ENCODE measurements around the gene ZBTB7C.

ZBTB7C gene

DNA sequence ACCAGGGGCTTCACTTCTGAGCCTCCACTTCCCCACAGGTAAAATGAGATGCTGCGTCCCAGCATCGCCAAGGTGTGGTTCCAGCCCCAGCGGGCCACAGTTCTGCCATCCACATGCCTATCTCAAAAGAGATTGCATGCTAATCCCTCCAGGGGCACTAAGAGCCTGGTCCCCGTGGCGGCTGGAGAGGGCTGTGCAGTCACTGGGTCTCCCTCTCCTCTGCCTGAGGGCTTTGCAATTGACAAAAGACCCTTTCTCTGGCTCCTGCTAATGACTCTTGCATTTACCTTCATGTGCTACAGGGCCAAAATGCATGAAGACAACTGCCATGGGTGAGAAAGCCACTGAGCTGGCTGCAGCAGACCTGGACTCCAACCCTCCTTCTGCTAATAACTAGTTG lies 18.5 kb downstream of the ZBTB7C start:
- no peak for DNase-seq

DNA sequence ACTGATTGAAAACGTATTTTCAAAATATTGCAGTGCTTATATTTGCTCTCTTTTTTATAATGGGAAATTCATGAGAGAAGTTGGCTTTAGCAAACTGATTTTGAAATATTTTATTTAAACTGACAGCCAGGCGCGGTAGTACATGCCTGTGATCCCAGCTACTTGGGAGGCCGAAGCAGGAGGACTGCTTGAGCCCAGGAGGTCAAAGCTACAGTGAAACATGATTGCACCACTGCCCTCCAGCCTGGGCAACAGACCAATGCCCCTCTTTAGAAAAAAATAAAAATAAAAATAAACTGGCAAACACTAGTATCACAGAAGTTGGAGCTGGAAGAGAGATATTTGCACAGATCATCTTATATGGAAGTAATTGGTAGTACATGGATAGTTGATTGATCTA lies 20.7 kb downstream of the ZBTB7C start:
- no peak for DNase-seq

DNA sequence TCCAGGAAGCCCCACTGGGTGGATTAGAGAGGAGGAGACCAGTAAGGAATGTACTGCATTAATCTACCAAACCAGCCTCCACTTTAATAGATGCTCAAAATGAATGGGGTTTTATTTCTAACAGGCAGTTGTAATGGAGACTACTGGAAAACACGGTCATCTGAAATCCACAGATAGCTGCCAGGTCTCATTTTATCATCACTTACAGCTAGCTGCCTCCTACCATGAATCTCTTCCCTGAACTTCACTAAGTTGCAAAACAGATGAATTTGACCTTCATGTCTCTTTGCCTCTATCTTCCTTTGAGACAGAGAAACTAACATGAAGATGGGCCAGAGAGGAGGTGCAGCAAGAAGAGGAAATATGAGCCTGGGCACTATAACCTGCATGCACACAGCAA lies 21.9 kb downstream of the ZBTB7C start:
- DNase-seq, result no peak

DNA sequence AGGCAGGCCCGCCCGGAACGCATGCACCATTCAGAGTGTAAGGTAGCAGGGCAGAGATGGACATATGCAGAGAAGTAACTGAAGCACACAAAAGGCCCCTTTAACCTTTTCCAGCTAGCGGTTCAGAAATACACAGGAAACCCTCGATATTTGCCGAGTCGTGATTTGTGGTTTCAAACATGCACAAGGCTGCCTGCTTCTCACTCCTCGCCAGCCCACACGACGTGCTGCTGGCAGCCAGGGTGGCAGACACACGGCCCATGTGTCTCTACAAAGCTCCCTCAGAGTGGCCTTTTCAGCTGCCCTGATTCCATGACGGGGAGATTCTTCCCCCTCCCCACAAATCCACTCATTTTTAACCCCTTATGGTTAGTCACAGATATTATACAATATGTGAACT lies 23.6 kb downstream of the ZBTB7C start:
- no peak for DNase-seq

DNA sequence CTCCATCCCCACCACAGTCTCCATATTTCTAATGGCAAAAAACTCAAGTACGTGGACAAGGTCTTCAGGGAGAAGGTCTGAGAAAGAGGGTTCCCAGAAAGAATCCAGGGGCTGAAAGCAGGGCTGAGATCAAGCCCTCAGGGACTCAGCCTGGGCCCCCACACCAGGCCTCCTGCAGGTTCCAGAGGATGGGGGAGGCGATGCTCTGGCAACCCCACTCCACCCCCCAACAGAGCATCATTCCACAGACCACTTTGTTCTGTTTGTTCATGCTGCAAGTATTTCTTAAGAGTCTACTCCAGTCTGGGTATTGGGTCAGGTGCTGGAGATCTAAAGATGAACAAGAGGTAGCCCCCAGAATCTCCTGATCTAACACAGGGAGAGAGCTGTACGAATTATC lies 32.2 kb downstream of the ZBTB7C start:
- no peak for DNase-seq

DNA sequence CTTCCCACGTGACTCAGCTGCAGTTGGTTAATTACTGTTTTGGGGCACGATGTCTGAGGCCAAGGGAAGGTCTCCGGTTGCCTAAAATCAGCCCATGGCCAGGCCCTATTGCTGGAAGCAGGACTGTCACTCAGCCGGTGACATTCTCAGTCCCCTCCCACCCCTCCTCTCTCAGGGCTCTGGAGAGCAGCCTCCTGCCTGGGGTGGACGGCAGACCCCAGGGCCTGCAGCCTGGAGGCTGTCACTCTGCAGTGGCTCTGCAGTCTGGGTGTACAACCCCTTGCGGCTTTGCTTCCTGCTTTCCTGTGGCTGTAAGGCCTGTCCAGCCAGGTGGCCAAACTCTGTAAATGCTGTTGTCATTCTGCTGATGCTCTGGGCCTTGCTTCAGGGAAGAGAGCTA lies 32.8 kb downstream of the ZBTB7C start:
- DNase-seq, result no peak

DNA sequence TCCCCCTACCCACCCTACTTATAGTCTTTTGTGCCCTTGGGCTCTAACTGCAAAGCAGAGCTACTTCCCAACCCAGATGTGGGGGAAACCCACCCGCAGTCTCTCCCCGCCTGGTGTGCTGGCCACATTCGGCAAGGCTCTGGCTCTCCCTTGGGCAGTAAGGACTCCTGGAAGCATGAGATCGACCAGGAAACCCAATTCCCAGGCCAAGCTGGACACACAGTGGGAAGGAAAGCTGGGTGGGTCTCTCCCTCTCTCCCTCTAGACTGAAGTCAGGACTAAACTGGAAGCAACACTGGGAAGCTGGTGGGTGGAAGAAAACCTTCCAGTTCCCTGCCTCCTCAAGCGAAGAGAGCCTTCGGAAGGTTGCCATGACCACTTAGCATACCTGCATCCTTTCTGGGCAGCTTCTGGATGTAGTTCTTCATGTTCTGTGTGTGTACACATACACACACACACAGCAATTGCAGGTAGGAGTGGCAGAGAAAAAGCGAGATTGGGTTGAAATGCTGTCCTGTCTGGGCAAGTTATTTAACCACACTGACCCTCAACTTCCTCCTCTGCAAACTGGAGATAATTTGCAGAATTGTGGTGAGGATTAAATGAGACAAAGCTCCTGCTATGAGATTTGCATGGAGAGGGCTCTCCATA lies 33.9 kb downstream of the ZBTB7C start:
- no peak for DNase-seq

DNA sequence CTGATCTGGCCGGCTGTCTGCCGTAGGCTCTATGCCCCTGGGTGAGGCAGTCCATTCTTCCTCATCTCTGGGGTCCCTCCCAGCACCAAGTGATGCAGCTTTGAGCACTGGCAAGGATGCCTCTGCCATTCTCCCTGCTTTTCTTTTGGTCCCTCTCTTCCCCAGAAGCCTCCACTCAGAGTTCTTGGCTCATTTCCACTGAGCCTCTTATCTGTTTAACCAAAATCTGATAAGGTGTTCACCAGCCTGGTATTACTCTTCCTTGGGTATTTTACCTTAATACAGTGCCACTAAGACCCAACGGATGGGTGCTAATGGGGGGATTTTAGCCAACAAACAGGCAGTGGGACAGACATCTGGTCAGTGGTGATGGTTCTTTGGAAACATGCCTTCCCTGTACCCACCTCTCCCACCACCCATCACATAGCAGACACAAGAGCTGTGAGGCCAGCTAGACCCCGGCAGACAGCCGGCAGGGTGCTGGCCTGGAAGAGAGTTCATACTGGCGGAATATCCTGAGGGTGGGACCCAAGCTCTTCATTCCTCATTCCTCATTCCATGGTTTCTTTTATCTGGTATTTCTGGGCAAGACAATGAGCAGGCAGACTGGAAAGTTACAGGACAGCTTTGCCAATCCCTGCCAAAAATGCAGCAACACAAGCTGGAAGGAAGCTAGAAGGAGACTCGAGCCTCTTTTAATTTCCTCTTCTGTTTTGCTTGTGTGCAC lies 34.6 kb downstream of the ZBTB7C start:
- DNase-seq, result no peak

DNA sequence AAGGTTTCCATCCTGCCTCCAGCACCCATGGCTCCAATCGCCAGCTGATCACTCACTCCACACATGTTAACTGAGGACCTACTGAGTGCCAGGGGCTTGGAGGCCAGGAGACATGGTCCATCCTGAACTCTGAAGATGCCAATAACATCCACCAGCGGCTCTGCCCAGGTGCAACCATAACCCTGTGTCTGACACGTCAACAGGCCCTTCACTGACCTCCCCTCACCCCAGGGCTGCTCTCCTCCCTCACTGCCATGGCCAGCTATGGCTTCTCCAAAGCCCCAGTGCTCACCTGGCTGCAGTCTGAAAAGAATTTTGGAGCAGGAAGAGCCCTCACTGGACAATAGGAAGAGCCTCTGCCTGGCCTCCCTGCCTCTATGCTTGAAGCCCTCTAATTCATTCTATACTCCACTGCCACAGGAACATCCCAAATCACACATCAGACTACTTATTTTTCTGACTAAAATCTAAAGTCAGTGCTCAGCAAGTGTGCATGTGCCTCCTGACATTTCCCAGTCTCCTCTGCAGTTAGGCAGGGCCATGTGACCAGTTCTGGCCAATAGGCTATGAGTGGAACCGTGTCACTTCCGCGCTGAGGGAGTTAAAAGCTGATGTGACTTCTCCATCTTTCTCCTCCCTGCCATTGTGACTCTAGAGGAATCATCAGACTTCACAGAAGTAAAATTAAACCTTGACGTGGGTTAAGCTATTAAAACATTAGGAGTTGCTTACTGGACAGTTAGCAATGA lies 37.2 kb downstream of the ZBTB7C start:
- no peak for DNase-seq

DNA sequence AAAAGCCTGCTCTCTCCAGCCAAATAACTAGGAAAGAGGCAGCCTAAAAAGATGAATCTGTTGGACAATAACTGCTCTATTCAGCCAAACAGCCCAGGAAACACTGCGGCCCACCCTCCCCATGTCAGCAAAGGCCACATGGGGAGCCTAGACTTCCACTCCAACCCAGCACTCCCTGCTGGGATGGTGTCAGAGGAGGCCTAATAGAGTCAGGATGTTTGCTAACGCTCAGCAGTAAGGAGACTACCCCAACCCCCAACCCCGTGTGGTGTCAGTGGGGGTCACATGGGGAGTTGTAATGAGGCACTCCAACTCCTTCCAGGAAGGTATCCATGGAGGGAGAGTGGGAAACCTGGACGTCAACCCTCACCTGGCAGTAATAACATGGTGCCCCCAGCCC lies 41.6 kb downstream of the ZBTB7C start:
- peak in 1 of 14 donors; percentile 35 for DNase-seq

DNA sequence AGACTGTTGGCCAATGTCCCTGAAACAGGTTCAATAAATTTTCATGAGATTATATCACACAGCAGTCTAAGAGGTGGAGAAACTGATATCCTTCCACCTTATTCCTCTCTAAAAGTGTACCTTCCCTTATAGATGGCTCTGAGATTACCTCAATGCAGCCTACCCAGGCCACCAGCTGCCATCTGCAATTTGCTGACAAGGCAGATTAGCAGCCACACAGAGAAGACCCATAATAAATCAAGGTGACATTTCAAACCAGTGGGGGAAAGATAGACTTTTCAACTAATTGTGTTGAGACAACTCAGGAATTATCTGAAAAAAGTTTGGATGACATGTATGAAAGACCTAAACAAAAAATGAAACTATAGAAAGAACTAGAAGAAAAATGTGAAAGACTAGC lies 43.2 kb downstream of the ZBTB7C start:
- no peak for DNase-seq

DNA sequence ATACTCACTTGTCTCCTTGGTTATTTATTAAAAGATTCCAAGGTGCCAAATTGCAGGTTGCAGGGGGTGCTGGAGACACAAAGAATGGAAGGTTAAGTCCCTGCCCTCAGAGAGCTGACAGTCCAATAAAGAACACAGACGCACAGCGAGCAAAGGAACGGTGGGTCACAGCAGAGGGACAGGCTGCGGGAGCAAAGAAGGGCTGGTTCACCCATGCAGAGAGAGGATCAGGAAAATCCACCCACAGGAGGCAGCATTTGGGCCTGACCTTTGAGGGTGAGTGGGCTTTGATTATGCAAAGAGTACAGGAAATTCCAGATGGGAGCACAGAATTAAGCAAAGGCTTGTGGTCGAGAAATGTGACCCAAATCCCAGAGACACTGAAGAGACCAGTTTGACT lies 45.0 kb downstream of the ZBTB7C start:
- DNase-seq, result no peak

DNA sequence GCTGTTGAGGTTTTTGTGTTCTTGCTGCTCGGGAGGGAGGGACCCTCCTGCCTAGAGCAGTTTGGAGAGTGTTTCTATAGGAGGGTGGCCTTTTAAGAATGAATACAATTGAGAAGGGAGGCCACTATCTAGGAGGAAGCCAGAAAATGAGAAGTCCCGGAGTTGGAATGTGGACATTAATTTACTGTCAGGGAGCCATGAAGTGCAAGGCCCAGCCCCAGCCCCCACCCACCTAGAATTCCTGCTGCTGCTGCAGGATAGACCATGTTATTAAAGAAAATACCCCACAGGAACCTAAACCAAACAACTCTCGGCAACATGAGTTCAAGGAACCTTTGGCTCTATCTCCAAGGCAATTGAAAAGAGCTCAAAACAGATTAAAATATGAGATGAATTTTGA lies 46.0 kb downstream of the ZBTB7C start:
- DNase-seq, result no peak

DNA sequence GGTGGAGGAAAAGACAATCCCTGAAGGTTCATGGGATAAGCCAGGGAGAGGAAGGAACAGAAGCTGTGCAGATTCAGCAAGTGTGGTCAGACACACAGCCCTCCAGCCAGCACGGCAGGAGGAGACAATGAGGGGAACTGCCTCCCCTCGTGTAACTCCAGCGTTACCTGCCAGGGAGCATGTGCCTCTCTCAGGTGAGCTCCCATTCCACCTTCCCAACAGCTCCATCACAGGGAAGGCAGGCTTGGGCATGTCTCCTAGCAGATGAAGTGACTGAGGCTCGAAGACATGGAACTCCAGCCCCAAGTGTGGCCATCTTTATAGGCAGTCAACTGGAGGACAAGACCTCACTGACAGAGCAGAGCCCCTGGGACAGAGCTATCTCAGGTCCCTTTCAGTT lies 47.4 kb downstream of the ZBTB7C start:
- DNase-seq, result no peak

DNA sequence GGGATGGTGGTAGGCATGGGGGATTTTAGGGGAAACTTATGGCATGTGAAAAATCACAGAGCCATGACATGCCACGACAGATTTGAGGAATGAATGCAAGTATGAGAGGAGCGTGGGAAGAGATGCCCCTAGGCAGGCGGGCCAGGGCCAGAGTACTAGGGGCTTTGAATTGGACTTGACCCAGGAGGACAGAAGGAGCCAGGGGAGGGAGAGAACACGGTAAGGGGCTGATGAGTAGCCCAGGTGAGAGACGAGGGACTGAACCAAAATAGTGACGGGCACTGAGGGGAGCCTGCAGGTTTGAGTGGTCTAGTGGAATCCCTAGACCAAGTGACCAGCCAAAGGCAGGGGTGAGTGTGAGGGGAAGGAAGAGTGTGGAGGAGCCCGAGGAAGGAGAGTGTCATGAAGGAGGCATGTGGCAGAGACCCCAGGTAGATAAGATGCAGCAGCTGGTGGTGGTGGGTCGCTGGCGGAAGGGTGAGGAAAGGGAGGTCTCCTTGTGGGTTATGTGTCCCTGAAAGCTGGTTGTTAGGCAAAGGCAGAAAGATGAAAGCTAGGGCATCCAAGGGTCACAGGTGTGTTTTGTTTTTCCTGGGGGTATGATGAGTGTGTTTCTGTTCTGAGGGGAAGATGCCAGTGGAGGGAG lies 48.7 kb downstream of the ZBTB7C start:
- no peak for DNase-seq

DNA sequence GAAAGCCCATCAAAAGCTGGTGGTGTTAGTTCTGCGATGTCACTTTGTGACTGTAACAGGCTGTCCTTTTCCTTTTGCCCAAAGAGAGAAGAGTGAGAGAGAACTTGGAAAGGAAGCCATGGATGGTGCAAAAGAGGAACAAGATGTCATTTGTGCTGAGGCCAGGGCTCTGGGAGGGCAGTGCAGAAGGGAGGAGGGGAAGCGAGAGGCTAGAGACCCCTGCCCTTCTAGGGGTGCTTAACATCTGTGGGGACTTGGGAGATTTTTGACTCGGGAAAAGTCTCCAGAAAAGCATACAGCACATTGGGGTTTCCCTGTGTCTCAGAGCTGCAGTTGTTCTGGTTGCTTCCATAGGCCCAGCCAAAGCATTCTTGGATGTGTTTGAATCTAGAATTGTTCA lies 49.6 kb downstream of the ZBTB7C start:
- DNase-seq, result no peak

DNA sequence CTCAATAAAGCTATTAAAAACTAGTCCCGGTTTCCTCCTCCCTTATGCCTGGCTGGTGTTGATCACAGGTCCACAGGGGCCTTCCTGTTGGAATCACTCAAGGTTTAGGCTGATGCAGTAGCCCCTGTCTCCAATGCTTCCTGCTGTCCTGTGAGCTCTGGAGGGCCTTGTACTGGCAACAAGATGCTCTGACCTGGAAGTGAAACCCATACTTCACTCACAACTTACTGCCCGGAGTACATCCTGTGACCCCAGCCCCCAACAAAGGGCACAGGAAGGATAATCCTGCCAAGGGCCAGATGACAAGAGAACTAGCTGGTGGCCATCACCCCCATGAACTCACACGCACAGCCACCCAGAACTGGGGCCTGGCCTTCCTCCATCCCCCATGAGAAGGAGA lies 50.3 kb downstream of the ZBTB7C start:
- DNase-seq, result no peak

DNA sequence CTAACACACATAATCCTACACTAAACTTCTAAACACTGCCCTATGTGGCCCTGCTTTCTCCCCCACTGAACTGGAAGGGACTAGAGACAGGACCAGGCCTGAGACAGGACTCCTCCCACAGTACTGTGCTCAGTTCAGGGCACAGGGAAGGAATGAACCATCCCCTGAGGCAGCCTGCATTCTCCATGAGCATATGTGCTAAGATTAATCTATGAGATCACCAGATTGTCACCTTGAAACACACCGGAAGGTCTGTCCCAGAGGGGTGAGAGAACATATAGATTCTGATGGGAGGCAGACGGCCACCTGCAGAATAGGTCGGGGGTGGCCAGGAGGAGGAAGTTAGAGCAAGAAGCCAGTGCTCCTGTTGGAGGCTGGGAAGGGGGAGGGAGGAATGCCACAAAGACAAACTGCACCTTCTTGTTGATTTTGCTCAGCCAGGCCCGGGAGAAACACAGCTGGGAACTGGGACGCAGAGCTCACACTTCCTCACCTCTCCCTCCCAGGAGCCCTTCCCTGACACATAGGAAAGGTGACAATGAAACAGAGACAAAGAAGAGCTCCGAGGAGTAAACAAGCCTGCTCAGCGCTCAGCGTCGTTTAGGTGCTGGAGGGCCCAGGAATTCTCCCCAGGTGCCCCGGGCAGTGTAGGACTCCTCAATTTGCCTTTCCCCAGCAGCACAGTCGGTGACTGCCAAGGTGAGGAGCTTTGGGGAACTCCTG lies 52.1 kb downstream of the ZBTB7C start:
- no peak for DNase-seq

DNA sequence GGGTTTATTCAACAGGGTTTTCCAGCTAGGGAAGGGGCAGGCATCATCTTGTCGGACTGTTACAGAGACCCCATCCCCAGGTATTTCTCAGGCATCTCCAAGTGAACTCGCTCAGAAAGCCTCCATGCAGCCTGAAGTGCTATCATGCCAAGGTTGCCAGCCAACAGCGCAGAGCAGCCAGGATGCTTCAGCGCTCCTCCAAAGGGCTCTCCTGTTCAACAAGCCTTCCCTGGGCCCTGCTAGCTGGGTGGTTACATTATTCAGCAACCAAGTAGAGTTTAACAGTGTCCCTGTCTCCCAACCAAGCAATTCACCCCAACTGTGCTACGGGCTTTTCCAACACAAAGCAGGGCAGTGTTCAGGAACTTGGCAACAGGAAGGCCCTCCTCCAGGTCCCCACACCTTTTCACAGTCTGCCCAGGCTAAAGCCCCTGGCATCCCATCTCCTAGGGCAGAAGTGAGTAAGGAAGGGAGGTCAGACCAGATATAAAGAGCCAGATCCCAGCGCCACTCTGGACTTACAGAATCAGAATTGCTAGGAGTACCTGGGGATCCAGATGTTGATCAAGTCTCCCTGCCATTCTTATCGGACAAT lies 52.9 kb downstream of the ZBTB7C start:
- DNase-seq, result no peak

DNA sequence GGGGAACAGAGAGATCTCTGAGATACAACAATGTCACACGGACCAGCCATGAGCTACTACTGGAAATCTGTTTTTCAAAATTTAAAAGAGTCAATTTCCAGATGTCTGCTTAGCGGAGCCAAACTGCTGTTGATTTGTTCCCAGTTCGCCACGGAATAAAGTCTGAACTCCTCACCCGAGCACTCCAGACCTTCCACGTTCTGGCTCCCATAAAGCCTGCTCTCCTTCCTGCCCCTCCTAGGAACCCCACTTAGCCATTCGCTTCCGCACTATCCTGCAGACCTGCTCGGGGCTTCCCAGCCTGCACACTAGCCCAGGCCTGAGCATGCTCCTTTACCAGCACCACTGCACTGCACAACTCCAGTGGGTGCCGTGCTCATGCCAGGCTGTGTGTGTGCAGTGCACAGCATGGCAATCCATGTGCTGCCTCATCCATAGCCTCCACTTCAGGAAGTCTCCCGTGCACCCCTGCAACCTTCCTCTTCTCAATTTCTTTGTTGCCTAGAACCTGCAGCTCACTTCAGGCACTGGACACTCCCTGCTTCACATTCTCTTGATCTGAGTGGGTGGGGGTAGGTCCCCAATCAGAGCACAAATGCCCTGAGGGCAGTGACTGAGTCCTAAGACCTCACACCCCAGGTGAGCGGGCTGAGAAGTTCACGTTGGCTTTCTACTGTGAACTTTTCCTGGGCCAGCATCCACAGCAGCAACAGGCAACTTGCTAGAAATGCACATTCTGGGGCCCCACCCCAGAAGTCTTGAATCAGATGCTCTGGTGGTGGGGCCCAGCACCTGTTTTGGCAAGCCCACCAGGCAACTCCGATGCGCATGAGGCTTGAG lies 53.7 kb downstream of the ZBTB7C start:
- DNase-seq, result no peak

DNA sequence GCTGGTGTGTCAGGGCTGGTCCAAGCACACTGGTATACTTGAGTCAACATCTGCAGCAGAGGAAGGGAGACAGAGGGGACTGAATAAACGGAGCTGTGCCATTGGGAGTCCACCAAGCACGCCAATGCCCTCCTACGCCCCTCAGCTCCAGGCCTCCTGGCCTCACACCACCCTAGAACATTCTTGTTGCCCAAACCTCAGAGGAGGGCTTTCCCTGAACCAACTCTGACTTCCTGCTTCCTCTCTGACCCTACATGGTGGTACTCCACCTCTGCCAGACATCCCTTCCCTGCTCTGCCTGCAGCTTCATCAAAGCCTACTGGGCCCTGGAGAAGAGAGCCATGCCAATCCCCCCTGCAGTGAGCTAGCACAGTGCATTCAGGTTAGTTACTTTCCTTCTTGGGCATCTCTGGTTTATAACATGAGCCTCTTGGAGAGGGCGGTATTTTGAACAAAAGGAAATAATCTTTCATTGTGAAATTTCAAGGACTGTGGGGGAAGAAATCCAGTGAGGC lies 54.4 kb downstream of the ZBTB7C start:
- no peak for DNase-seq
